ENCODE results near the gene LCN10. TPM values are rescaled to one million over a fixed set of nuclear protein-coding genes. Genes with fewer than 3 reads are reported as not detected.

The LCN10 gene
- total RNA-seq, 2 experiments from 2014 or later: not detected

GRCh38 chr9:136709454-136710109 lies 33.2 kb downstream of the LCN10 start:
- DNase-seq (no peak), ATAC-seq (ENCODE audit: poor library complexity) (no peak)
- ChIA-PET CTCF (no interaction called here), POLR2A (no interaction called here)
- Mint-ChIP-seq H3K4me3 (no peak overlapping the region), H3K27me3 (peaks cover 44% of the 10 kb centered on the region), H3K9me3 (no peaks in the 10 kb centered on the region), H3K36me3 (ENCODE audit: low read depth) (no peaks in the 10 kb centered on the region), H3K4me1 (ENCODE audit: low read depth) (no peaks in the 10 kb centered on the region), H3K27ac (no peak overlapping the region)
- peaks cover 0 to 17% of the 10 kb centered on the region in 2 experiments for H3K9me3 ChIP-seq (ENCODE audit: control insufficient read depth in 1 of 2, insufficient read depth in 1 of 2, low read length in 2 of 2)
- no peak overlapping the region for H3K27ac ChIP-seq (ENCODE audit: low read depth in 1 of 2, low read length in 2 of 2)
- peaks cover 33 to 36% of the 10 kb centered on the region in 2 experiments for H3K27me3 ChIP-seq (ENCODE audit: control insufficient read depth in 1 of 2, insufficient read depth in 2 of 2, low read length in 2 of 2)
- no peak for TF ChIP-seq CTCF (IDR thresholded peaks at IDR 0.05)
- no peaks in the 10 kb centered on the region for H3K36me3 ChIP-seq (ENCODE audit: insufficient read depth, low read length)
- intact Hi-C loops (cut with DNase I, micrococcal nuclease): no loop called here
- peaks cover 14% of the 10 kb centered on the region for H3K4me1 ChIP-seq (ENCODE audit: insufficient read depth, low read length)
- no peak overlapping the region for H3K4me3 ChIP-seq (ENCODE audit: low read length)

- H3K9me3 Mint-ChIP-seq: no peaks in the 10 kb centered on the region
- TF ChIP-seq CTCF (IDR thresholded peaks at IDR 0.05): no peak
- no peak overlapping the region for H3K27ac Mint-ChIP-seq
- peaks cover 11% of the 10 kb centered on the region for H3K4me1 ChIP-seq (ENCODE audit: insufficient read depth, low read length)
- H3K36me3 ChIP-seq (ENCODE audit: insufficient read depth, low read length): no peaks in the 10 kb centered on the region
- ChIA-PET CTCF (no interaction called here), POLR2A (no interaction called here)
- peaks cover 17 to 22% of the 10 kb centered on the region in 2 experiments for H3K27me3 ChIP-seq (ENCODE audit: control insufficient read depth in 1 of 2, insufficient read depth in 2 of 2, low read length in 2 of 2)
- H3K9me3 ChIP-seq (ENCODE audit: control insufficient read depth in 1 of 2, insufficient read depth in 1 of 2, low read length in 2 of 2): peaks cover 0 to under 1% of the 10 kb centered on the region in 2 experiments
- intact Hi-C loops (cut with DNase I, micrococcal nuclease): no loop called here
- DNase-seq (no peak), ATAC-seq (ENCODE audit: poor library complexity) (no peak)
- peaks cover 30% of the 10 kb centered on the region for H3K27me3 Mint-ChIP-seq
- H3K4me3 Mint-ChIP-seq: no peak overlapping the region
- no peak overlapping the region for H3K4me3 ChIP-seq (ENCODE audit: low read length)
- H3K36me3 Mint-ChIP-seq (ENCODE audit: low read depth): no peaks in the 10 kb centered on the region
- H3K27ac ChIP-seq (ENCODE audit: low read depth in 1 of 2, low read length in 2 of 2): no peak overlapping the region
- no peaks in the 10 kb centered on the region for H3K4me1 Mint-ChIP-seq (ENCODE audit: low read depth)
Measured at GRCh38 chr9:136707849-136708517, 34.8 kb downstream of the LCN10 start.

GRCh38 chr9:136707011-136707410 lies 35.7 kb downstream of the LCN10 start:
- intact Hi-C loops (cut with DNase I, micrococcal nuclease): no loop called here
- DNase-seq (no peak), ATAC-seq (ENCODE audit: poor library complexity) (no peak)
- no peaks in the 10 kb centered on the region for H3K9me3 ChIP-seq (ENCODE audit: control insufficient read depth in 1 of 2, insufficient read depth in 1 of 2, low read length in 2 of 2)
- H3K27me3 ChIP-seq (ENCODE audit: control insufficient read depth in 1 of 2, insufficient read depth in 2 of 2, low read length in 2 of 2): peaks cover 12 to 19% of the 10 kb centered on the region in 2 experiments
- peaks cover 6% of the 10 kb centered on the region for H3K4me1 ChIP-seq (ENCODE audit: insufficient read depth, low read length)
- ChIA-PET POLR2A (no interaction called here), CTCF (interaction anchor here (1.1 kb wide), 1 partner anchor 20 kb away, joined by 3 read pairs; no protein-coding TSS in a partner anchor)
- Mint-ChIP-seq H3K27me3 (peaks cover 33% of the 10 kb centered on the region), H3K27ac (no peak overlapping the region), H3K4me1 (ENCODE audit: low read depth) (no peaks in the 10 kb centered on the region), H3K36me3 (ENCODE audit: low read depth) (no peaks in the 10 kb centered on the region), H3K9me3 (no peaks in the 10 kb centered on the region), H3K4me3 (no peak overlapping the region)
- no peaks in the 10 kb centered on the region for H3K36me3 ChIP-seq (ENCODE audit: insufficient read depth, low read length)
- H3K27ac ChIP-seq (ENCODE audit: low read depth in 1 of 2, low read length in 2 of 2): no peak overlapping the region
- no peak overlapping the region for H3K4me3 ChIP-seq (ENCODE audit: low read length)
- no peak for TF ChIP-seq CTCF (IDR thresholded peaks at IDR 0.05)

All from CD4-positive, alpha-beta T cell (primary cell).